ENCODE results near the gene TP53TG3F.
"Not testable (repeated sequence)": the region's sequence is repeated elsewhere in the genome, so short reads cannot be mapped to it uniquely, and the experiment has no call there.

Gene TP53TG3F

GRCh38 chr16:33459312-33459711 is at the start of gene TP53TG3F:
Gene TP53TG3F (plus strand): TSS chr16:33459612. CDS start chr16:33459680, 68 bp downstream.
- DNase-seq, result not testable (repeated sequence)

DNA sequence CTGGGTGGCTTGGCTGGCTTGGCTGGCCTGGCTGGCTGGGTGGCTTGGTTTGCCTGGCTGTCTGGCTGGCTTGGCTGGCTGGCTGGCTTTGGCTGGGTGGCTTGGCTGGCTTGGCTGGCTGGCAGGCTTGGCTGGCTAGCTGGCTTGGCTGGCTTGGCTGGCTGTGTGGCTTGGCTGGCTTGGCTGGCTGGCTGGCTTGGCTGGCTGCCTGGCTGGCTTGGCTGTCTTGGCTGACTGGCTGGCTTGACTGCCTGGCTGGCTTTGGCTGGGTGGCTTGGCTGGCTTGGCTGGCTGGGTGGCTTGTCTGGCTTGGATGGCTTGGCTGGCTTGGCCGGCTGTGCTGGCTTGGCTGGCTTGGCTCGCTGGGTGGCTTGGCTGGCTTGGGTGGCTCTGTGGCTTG is 32.2 kb downstream of the TP53TG3F start:
- DNase-seq, result not testable (repeated sequence)

GRCh38 chr16:33507231-33507630 is 47.8 kb downstream of the TP53TG3F start:
- not testable (repeated sequence) for DNase-seq

DNA sequence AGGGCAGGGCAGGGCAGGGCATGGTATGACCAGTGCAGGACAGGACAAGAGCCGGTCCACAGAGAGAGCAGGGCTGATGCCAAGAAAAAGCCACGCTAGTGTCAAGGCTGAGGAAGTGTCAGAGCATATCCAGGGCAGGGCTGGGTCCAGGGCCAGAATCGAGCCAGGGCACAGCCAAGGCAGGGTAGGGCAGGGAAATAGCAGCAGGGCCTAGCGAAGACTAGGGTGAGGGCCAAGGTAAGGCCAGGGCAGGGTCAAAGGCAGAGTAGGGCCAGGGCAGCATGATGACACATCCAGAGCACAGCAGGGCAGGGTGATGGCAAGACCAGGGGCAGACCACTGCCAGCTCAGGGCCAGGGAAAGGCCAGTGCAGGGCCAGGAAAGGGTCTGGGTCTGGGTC is 49.7 kb downstream of the TP53TG3F start:
- not testable (repeated sequence) for DNase-seq

GRCh38 chr16:33509906-33510305 is 50.5 kb downstream of the TP53TG3F start:
- not testable (repeated sequence) for DNase-seq
